Large intestine (tissue), 12 donors: Measurements from ENCODE around the gene NOL11. TPM values are rescaled to one million over a fixed set of nuclear protein-coding genes. Genes with fewer than 3 reads are reported as not detected.

Experiments
- DNase-seq, 2 donors: peaks; one replicate each; pipeline versions ENCODE4 v3.0.0 to v3.0.0-alpha.2; 2013
- H3K27ac ChIP-seq: one replicate; pipeline ENCODE4 v1.5.1; 2013; ENCODE audit warnings: low read length
- H3K27me3 ChIP-seq: 2 replicates; pipeline ENCODE4 v1.6.1; 2013; ENCODE audit warnings: low read length; ENCODE audit not compliant: control insufficient read depth, insufficient read depth
- H3K36me3 ChIP-seq: 2 replicates; pipeline ENCODE4 v1.6.1; 2013; ENCODE audit warnings: low read length; ENCODE audit not compliant: control insufficient read depth, insufficient read depth
- H3K4me1 ChIP-seq: one replicate; pipeline ENCODE4 v1.6.1; 2013; ENCODE audit warnings: low read length; ENCODE audit not compliant: control insufficient read depth, insufficient read depth
- H3K4me3 ChIP-seq: one replicate; pipeline ENCODE4 v1.5.1; 2013; ENCODE audit warnings: low read length
- H3K9me3 ChIP-seq: one replicate; pipeline ENCODE4 v1.6.1; 2013; ENCODE audit warnings: mild to moderate bottlenecking, low read depth, low read length, moderate library complexity; ENCODE audit not compliant: control insufficient read depth
- WGBS: methylation state at CpG from one replicate; pipeline ENCODE4 v1.1.5; 2013; ENCODE audit warnings: low lambda C conversion rate; ENCODE audit not compliant: insufficient coverage; 5-methylcytosine and 5-hydroxymethylcytosine counted together
- long read RNA-seq, 11 donors: transcript quantifications; one replicate each; lab custom pipeline, GENCODE V29; 2026
- polyA plus RNA-seq: library from polyadenylated mRNA; unstranded; fragments of 120-200 nt; gene quantifications from one replicate; pipeline ENCODE4 v1.2.1, GENCODE V29; 2013

Gene NOL11
- 44.7 TPM for polyA plus RNA-seq
- long read RNA-seq, donor 1, partial matches to known transcripts: 0 of 1 reads
- long read RNA-seq, donor 1, other reads (novel, unspliced or antisense): 0 of 1 reads
- long read RNA-seq, donor 2, transcript NOL11-201 (18 exons, 2,947 nt): major isoform, 9 of 23 reads
- long read RNA-seq, donor 2, partial matches to known transcripts: 14 of 23 reads
- long read RNA-seq, donor 2, other reads (novel, unspliced or antisense): 0 of 23 reads
- long read RNA-seq, donor 3: 0 reads
- long read RNA-seq, donor 4, partial matches to known transcripts: 0 of 2 reads
- long read RNA-seq, donor 4, other reads (novel, unspliced or antisense): 0 of 2 reads
- long read RNA-seq, donor 5, transcript NOL11-201 (18 exons, 2,947 nt): major isoform, 8 of 14 reads
- long read RNA-seq, donor 5, partial matches to known transcripts: 5 of 14 reads
- long read RNA-seq, donor 5, other reads (novel, unspliced or antisense): 0 of 14 reads
- long read RNA-seq, donor 6, transcript NOL11-201 (18 exons, 2,947 nt): major isoform, 5 of 11 reads
- long read RNA-seq, donor 6, partial matches to known transcripts: 5 of 11 reads
- long read RNA-seq, donor 6, other reads (novel, unspliced or antisense): 0 of 11 reads
- long read RNA-seq, donor 7, partial matches to known transcripts: 0 of 3 reads
- long read RNA-seq, donor 7, other reads (novel, unspliced or antisense): 0 of 3 reads
- long read RNA-seq, donor 8, transcript NOL11-201 (18 exons, 2,947 nt): major isoform, 6 of 17 reads
- long read RNA-seq, donor 8, partial matches to known transcripts: 11 of 17 reads
- long read RNA-seq, donor 8, other reads (novel, unspliced or antisense): 0 of 17 reads
- long read RNA-seq, donor 9, transcript NOL11-201 (18 exons, 2,947 nt): major isoform, 6 of 7 reads
- long read RNA-seq, donor 9, partial matches to known transcripts: 0 of 7 reads
- long read RNA-seq, donor 9, other reads (novel, unspliced or antisense): 0 of 7 reads
- long read RNA-seq, donor 10, transcript NOL11-201 (18 exons, 2,947 nt): major isoform, 9 of 21 reads
- long read RNA-seq, donor 10, partial matches to known transcripts: 11 of 21 reads
- long read RNA-seq, donor 10, other reads (novel, unspliced or antisense): 0 of 21 reads
- long read RNA-seq, donor 11, partial matches to known transcripts: 7 of 10 reads
- long read RNA-seq, donor 11, other reads (novel, unspliced or antisense): 0 of 10 reads

- DNase-seq: peak; percentile 99
- 0% methylated on average over 3 of the region's 49 CpGs for WGBS
- peaks cover 23% of the 10 kb centered on the region for H3K36me3 ChIP-seq
- peaks cover 7% of the 10 kb centered on the region for H3K4me1 ChIP-seq
- H3K9me3 ChIP-seq: no peaks in the 10 kb centered on the region
- no peaks in the 10 kb centered on the region for H3K27me3 ChIP-seq
- H3K27ac ChIP-seq: peak within 1 kb of the TSS; percentile 90
- peak within 1 kb of the TSS; percentile 95 for H3K4me3 ChIP-seq
These were observed at the start of gene NOL11 for GRCh38 chr17:67717624-67718324. Gene NOL11, plus strand, starts transcription at chr17:67717936. Its CDS starts 12 bp downstream, at chr17:67717948.

GRCh38 chr17:67671493-67671892, 46.2 kb upstream of the NOL11 start:
- no peak overlapping the region for H3K27ac ChIP-seq
- DNase-seq: no peak
- H3K9me3 ChIP-seq: no peaks in the 10 kb centered on the region
- H3K4me3 ChIP-seq: no peak overlapping the region
- H3K27me3 ChIP-seq: no peaks in the 10 kb centered on the region
- H3K36me3 ChIP-seq: no peaks in the 10 kb centered on the region
- no peaks in the 10 kb centered on the region for H3K4me1 ChIP-seq
- WGBS: 40% methylated on average over 1 of the region's 3 CpGs

GRCh38 chr17:67672592-67673335, 45.0 kb upstream of the NOL11 start:
- no peak for DNase-seq
- 95% methylated on average over 4 of the region's 10 CpGs for WGBS

GRCh38 chr17:67675481-67675880, 42.3 kb upstream of the NOL11 start:
- no peaks in the 10 kb centered on the region for H3K27me3 ChIP-seq
- H3K4me1 ChIP-seq: no peaks in the 10 kb centered on the region
- no peaks in the 10 kb centered on the region for H3K9me3 ChIP-seq
- DNase-seq: no peak
- H3K4me3 ChIP-seq: no peak overlapping the region
- no peaks in the 10 kb centered on the region for H3K36me3 ChIP-seq
- H3K27ac ChIP-seq: no peak overlapping the region
- WGBS: 83% methylated on average over 1 of the region's 4 CpGs

More at GRCh38 chr17:67672592-67673335, 45.0 kb upstream of the NOL11 start:
- H3K27ac ChIP-seq: no peak overlapping the region
- H3K4me3 ChIP-seq: no peak overlapping the region
- H3K4me1 ChIP-seq: no peaks in the 10 kb centered on the region
- H3K27me3 ChIP-seq: no peaks in the 10 kb centered on the region
- H3K36me3 ChIP-seq: no peaks in the 10 kb centered on the region
- H3K9me3 ChIP-seq: no peaks in the 10 kb centered on the region

GRCh38 chr17:67676305-67676704, 41.4 kb upstream of the NOL11 start:
- H3K4me3 ChIP-seq: no peak overlapping the region

GRCh38 chr17:67678414-67678813, 39.3 kb upstream of the NOL11 start:
- H3K4me3 ChIP-seq: no peak overlapping the region
- H3K9me3 ChIP-seq: no peaks in the 10 kb centered on the region
- no peak for DNase-seq
- H3K4me1 ChIP-seq: no peaks in the 10 kb centered on the region
- no peak overlapping the region for H3K27ac ChIP-seq
- WGBS: 100% methylated on average over 1 of the region's 2 CpGs
- no peaks in the 10 kb centered on the region for H3K36me3 ChIP-seq
- H3K27me3 ChIP-seq: no peaks in the 10 kb centered on the region

More at GRCh38 chr17:67676305-67676704, 41.4 kb upstream of the NOL11 start:
- no peaks in the 10 kb centered on the region for H3K36me3 ChIP-seq
- H3K4me1 ChIP-seq: no peaks in the 10 kb centered on the region
- H3K27ac ChIP-seq: no peak overlapping the region
- WGBS: no CpG with 5 or more reads among the region's 4 CpGs
- no peaks in the 10 kb centered on the region for H3K9me3 ChIP-seq
- H3K27me3 ChIP-seq: no peaks in the 10 kb centered on the region
- no peak for DNase-seq

- H3K9me3 ChIP-seq: no peaks in the 10 kb centered on the region
- H3K27me3 ChIP-seq: no peaks in the 10 kb centered on the region
- no peak overlapping the region for H3K27ac ChIP-seq
- DNase-seq: no peak
- WGBS: no CpG with 5 or more reads among the region's 2 CpGs
- no peaks in the 10 kb centered on the region for H3K36me3 ChIP-seq
- no peaks in the 10 kb centered on the region for H3K4me1 ChIP-seq
- no peak overlapping the region for H3K4me3 ChIP-seq
These were observed 38.5 kb upstream of the NOL11 start for GRCh38 chr17:67679225-67679624.

- no peak for DNase-seq
These were observed 38.0 kb upstream of the NOL11 start for GRCh38 chr17:67679721-67680120.

GRCh38 chr17:67680445-67681224, 37.1 kb upstream of the NOL11 start:
- no peak for DNase-seq
- Histone ChIP-seq H3K36me3 (no peaks in the 10 kb centered on the region), H3K9me3 (no peaks in the 10 kb centered on the region), H3K27ac (no peak overlapping the region), H3K27me3 (no peaks in the 10 kb centered on the region), H3K4me3 (no peak overlapping the region), H3K4me1 (no peaks in the 10 kb centered on the region)
- 100% methylated on average over 1 of the region's 8 CpGs for WGBS

More at GRCh38 chr17:67679721-67680120, 38.0 kb upstream of the NOL11 start:
- Histone ChIP-seq H3K27ac (no peak overlapping the region), H3K4me3 (no peak overlapping the region), H3K27me3 (no peaks in the 10 kb centered on the region), H3K36me3 (no peaks in the 10 kb centered on the region), H3K9me3 (no peaks in the 10 kb centered on the region), H3K4me1 (no peaks in the 10 kb centered on the region)
- 90% methylated on average over 2 of the region's 6 CpGs for WGBS
